Measurements from ENCODE around the gene TMEM229B. TPM values are rescaled to one million over a fixed set of nuclear protein-coding genes. Genes with fewer than 3 reads are reported as not detected.

The TMEM229B gene
- total RNA-seq, 1 donor from 2014 or later: 3.7 TPM

DNA sequence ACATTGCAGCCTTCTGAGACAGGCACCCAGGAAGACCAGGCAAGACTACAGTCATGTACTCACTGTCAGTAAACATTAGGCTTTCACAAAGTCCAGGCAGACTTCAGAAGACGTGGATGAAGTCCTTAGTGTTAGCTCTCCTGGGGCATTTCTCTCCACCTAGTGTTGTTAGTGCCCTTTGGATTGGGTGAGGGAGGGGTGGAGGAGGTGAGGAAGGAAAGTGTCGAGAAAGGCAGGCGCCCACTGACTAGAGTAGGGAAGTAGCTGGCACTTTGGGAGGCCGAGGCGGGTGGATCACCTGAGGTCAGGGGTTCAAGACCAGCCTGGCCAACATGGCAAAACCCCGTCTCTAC is 20.2 kb downstream of the TMEM229B start:
- Mint-ChIP-seq H3K4me3 (no peak overlapping the region), H3K4me1 (peaks cover 4% of the 10 kb centered on the region), H3K36me3 (ENCODE audit: low read depth) (no peaks in the 10 kb centered on the region), H3K27ac (no peak overlapping the region), H3K9me3 (no peaks in the 10 kb centered on the region), H3K27me3 (no peaks in the 10 kb centered on the region)
- ATAC-seq (ENCODE audit: low read depth) (no peak), DNase-seq (no peak)
- TF ChIP-seq, protein P1, sequence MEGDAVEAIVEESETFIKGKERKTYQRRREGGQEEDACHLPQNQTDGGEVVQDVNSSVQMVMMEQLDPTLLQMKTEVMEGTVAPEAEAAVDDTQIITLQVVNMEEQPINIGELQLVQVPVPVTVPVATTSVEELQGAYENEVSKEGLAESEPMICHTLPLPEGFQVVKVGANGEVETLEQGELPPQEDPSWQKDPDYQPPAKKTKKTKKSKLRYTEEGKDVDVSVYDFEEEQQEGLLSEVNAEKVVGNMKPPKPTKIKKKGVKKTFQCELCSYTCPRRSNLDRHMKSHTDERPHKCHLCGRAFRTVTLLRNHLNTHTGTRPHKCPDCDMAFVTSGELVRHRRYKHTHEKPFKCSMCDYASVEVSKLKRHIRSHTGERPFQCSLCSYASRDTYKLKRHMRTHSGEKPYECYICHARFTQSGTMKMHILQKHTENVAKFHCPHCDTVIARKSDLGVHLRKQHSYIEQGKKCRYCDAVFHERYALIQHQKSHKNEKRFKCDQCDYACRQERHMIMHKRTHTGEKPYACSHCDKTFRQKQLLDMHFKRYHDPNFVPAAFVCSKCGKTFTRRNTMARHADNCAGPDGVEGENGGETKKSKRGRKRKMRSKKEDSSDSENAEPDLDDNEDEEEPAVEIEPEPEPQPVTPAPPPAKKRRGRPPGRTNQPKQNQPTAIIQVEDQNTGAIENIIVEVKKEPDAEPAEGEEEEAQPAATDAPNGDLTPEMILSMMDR (IDR thresholded peaks at IDR 0.05): no peak
- intact Hi-C loops (cut with micrococcal nuclease): no loop called here
- ChIA-PET POLR2A (no interaction called here), CTCF (interaction anchor here (1.2 kb wide), 1 partner anchor 58 kb away, joined by 4 read pairs; no protein-coding TSS in a partner anchor)

DNA sequence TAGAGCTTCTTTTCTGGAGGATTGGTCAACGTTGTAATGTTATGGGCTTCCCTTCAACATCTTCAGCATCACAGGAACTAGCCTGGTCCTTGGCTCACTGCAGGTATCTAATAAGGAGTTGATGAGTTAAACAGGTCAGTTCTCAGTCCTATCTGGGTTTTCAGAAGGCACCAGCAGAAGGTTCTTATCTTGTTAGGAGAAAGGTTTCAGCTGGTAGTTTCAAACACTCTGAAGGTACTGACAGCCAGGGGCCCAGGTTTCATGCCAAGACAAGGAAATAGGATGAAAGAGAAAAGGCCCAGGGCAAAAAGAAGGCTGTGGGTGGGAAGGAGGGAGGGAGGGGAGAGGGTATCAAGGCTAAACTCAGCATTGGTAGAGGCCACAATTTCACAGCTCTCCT is 21.4 kb downstream of the TMEM229B start:
- H3K4me3 Mint-ChIP-seq: no peak overlapping the region
- intact Hi-C loops (cut with micrococcal nuclease): no loop called here
- CTCF ChIA-PET: interaction anchor here (0.6 to 1.1 kb wide), 3 partner anchors 60 to 197 kb away, joined by 3 to 4 read pairs (median 3); no protein-coding TSS in a partner anchor
- POLR2A ChIA-PET: interaction anchor here (1.1 kb wide), 1 partner anchor 66 kb away, joined by 3 read pairs; the partner anchor contains the start of gene PLEKHH1
- H3K27ac Mint-ChIP-seq: no peak overlapping the region
- no peak for ATAC-seq (ENCODE audit: low read depth)
- H3K9me3 Mint-ChIP-seq: no peaks in the 10 kb centered on the region
- DNase-seq: no peak
- TF ChIP-seq, protein P1 (IDR thresholded peaks at IDR 0.05): no peak
- H3K36me3 Mint-ChIP-seq (ENCODE audit: low read depth): no peaks in the 10 kb centered on the region
- no peaks in the 10 kb centered on the region for H3K27me3 Mint-ChIP-seq
- H3K4me1 Mint-ChIP-seq: peaks cover 4% of the 10 kb centered on the region

DNA sequence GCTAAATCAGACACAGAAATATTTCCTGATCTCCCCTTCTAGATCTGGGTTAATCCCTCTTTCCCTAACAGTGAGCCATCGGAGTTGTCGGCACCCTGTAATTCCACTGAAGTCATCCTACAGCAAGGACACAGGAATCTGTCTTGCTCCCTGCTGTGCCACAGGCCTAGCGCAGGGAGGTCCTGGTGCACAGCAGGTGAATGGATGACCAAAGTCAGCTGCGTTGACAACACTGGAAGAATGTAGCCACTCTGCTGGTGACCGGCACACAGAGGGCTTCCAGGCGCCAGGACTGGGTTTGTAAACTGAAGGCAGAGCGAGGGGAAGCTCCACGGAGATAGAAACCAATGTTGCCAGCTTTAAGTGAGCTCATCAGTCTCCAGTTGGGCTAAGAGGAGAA is 23.6 kb downstream of the TMEM229B start:
- DNase-seq (no peak), ATAC-seq (ENCODE audit: low read depth) (no peak)
- TF ChIP-seq, protein P1 (IDR thresholded peaks at IDR 0.05): no peak
- CTCF ChIA-PET: interaction anchor here (1.2 kb wide), 2 partner anchors 62 to 240 kb away, joined by 3 read pairs; no protein-coding TSS in a partner anchor
- no peaks in the 10 kb centered on the region for H3K36me3 Mint-ChIP-seq (ENCODE audit: low read depth)
- H3K4me3 Mint-ChIP-seq: no peak overlapping the region
- POLR2A ChIA-PET: no interaction called here
- intact Hi-C loops (cut with micrococcal nuclease): no loop called here
- no peaks in the 10 kb centered on the region for H3K27me3 Mint-ChIP-seq
- no peak overlapping the region for H3K27ac Mint-ChIP-seq
- H3K4me1 Mint-ChIP-seq: peaks cover 4% of the 10 kb centered on the region
- no peaks in the 10 kb centered on the region for H3K9me3 Mint-ChIP-seq

DNA sequence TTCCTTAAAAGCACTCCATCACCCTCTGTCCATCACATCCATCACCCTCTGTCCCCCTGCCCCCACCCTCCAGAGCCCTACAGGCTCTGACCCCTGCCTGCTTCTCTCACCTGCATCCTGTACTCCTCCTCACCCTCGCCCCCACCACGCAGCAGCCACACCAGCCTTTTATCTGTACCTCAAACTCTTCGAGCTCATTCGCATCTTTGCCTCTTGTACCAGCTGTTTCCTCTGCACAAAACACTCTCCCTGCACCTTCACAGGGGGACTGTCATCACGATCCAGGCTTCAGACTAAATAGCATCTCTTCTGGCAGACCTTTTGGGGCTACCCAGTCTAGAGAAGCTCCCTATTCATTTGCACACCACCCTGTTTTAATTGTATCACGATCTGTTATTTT is 24.1 kb downstream of the TMEM229B start:
- DNase-seq (no peak), ATAC-seq (ENCODE audit: low read depth) (no peak)
- CTCF ChIA-PET: interaction anchor here (1.2 kb wide), 1 partner anchor 62 kb away, joined by 3 read pairs; no protein-coding TSS in a partner anchor
- TF ChIP-seq, protein P1 (IDR thresholded peaks at IDR 0.05): no peak
- POLR2A ChIA-PET: no interaction called here
- Mint-ChIP-seq H3K4me3 (no peak overlapping the region), H3K4me1 (peaks cover 4% of the 10 kb centered on the region), H3K27ac (no peak overlapping the region), H3K36me3 (ENCODE audit: low read depth) (no peaks in the 10 kb centered on the region), H3K27me3 (no peaks in the 10 kb centered on the region), H3K9me3 (no peaks in the 10 kb centered on the region)
- intact Hi-C loops (cut with micrococcal nuclease): no loop called here

DNA sequence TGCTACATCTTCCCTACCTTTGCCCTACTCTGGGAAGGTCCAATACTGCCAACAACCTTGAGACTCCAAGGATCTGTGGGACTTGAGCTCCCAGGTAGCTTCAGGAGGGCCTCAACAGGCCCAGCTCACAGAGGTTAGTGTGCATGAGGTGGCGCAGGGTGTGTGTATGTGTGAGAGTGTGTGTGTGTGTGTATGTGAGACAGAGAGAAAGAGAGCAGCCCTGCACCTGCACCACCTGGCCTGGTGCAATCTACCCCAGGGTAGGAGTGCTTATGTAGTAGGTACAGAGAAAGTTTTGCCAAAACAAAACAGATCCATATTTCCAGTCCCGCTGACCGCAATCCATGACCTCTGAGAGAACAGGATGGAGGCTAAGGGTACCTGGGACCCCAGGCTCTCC is 24.6 kb downstream of the TMEM229B start:
- Mint-ChIP-seq H3K4me3 (no peak overlapping the region), H3K36me3 (ENCODE audit: low read depth) (no peaks in the 10 kb centered on the region), H3K9me3 (no peaks in the 10 kb centered on the region), H3K4me1 (peaks cover 4% of the 10 kb centered on the region), H3K27ac (no peak overlapping the region), H3K27me3 (no peaks in the 10 kb centered on the region)
- CTCF ChIA-PET: interaction anchor here (1.2 kb wide), 1 partner anchor 63 kb away, joined by 3 read pairs; no protein-coding TSS in a partner anchor
- TF ChIP-seq, protein P1 (IDR thresholded peaks at IDR 0.05): no peak
- DNase-seq: no peak
- POLR2A ChIA-PET: no interaction called here
- intact Hi-C loops (cut with micrococcal nuclease): no loop called here
- no peak for ATAC-seq (ENCODE audit: low read depth)

All from activated B cell treated with CpG ODN at 0.5 μM for 24 hours (primary cell).